Activated T-helper 1 cell treated with anti-CD3 and anti-CD28 coated beads, Interleukin-2, amount 50 U/mL, for 16 hours (primary cell): ENCODE data around the gene STAT3.
A peak's percentile ranks its signal among the peaks of the same experiment; 100 is the strongest.
"Not testable (repeated sequence)": the region's sequence is repeated elsewhere in the genome, so short reads cannot be mapped to it uniquely, and the experiment has no call there.

Experiments used
- DNase-seq, 2 donors: peaks; one replicate each; pipeline ENCODE4 v3.0.0-alpha.2; 2020; ENCODE audit warnings: low read depth in 1 of 2, low spot score in 1 of 2

Gene STAT3

GRCh38 chr17:42409523-42410318 is 21.5 kb upstream of the STAT3 start:
- DNase-seq, result no peak

DNA sequence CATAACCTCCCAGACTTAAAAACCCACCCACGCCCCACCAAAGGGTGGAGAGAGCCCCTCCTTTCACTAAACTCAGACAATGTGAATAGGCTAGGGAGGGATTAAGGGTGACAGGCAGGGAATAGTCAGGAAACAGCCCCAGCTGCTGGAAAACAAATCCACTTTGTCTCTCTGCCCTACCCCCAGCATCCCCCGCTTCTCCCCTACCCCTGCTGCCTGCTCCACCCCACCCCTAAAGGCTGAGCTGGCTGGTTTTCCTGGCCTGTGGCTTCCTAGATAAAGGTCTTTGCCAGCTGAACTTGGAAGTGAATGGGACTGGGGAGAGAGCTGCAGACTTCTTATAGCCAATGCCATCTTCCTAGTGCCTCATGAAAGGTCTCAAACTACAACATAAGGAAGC is 19.8 kb upstream of the STAT3 start:
- DNase-seq, result no peak

DNA sequence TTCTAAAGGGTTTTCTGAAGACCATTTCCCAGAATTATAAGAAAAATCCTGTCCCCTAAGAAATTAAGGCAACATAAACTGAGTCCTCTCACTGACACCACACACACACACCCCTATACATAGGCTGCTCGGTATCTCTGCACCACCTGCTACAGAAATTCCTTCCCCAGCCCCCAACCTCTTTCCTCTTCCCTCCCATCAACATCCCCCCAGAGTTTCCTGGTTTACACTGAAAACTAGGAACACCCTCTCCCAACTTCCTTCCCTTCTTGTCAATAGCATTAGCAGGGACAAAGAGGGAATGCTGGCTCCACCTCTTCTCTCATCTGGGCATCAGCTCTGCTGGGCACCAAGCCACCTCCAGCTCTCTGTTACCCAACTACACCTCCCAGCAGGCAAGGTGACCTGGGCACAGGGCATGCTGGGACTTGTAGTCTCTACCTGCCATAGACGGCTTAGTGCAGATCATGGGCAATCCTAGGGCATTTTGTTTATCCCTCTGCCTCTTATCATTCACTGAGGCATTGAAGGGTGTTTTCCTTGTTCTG is 19.1 kb upstream of the STAT3 start:
- peak in 1 of 2 donors; percentile 40 for DNase-seq

DNA sequence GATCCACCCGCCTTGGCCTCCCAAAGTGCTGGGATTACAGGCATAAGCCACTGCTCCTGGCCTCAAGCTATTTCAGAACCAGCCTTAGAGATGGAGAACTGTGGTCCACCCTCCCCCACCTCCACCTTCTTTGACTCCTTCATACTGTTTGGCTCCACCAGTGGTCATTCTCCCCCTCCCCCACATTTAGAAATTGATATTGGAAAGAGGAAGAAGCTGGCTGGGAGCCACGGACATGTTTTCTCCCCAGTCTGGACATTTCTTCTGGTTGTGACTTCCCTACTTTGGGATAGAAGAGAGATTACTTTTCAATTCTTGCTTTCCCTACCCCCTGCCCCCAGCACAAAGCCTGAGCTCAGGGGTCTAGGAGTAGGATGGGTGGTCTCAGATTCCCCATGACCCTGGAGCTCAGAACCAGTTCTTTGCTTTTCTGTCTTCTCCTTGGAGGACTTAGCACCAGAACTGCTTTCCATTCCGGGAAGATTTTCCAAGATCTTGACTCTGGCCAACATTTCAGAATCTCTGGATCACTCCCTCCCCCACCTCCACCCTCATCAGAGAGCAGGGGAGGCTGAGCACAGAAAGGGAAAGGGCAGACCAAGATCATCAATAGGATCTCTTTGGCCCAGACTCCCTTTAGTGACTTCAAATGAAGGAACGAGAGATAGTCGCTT is 18.5 kb upstream of the STAT3 start:
- no peak for DNase-seq

DNA sequence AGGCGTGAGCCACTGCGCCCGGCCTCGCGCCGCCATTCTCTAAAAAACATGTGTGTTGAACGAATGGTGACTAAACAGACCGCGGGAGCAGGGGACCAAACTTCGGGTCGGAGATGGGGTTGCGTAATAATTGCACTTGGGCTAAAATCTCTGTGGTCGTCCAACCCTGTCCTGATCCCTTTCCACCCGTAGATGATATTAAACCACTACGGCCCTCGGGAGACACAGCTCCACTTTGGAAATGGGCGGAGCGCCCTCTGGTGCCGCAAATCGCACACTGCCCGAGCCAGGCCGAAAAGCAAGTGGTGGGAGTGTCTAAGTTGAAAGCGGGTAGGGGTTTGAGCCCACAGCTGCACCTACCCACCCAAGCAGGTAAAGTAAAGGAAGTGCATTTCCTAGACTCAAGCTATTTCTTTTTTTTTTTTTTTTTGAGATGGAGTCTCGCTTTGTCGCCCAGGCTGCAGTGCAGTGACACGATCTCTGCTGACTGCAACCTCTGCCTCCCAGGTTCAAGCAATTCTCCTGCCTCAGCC is 17.8 kb upstream of the STAT3 start:
- peak; percentile 74 to 75 for DNase-seq

DNA sequence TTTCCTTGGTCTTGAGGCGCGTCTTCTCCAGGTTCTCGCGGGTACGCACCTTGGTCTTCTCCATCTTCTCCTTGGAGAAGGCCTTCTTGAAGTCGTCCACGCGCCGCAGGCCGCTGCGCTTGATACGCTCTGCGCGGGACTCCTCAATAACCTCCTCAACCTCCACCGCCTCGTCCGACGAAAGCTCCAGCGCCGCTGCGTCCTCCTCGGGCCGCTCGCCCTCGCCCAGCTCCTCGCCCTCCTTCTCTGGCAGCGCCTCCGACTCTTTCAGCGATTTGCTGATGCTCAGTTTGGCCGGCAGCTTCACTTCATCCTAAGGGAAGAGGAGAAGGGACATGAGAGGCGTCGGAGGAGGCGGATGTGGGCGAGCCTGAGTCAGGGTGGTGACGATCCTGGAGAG is 16.8 kb upstream of the STAT3 start:
- no peak for DNase-seq

GRCh38 chr17:42404326-42405055 is 16.2 kb upstream of the STAT3 start:
- no peak for DNase-seq

GRCh38 chr17:42403150-42403549 is 14.9 kb upstream of the STAT3 start:
- DNase-seq, result peak in 1 of 2 donors; percentile 27

DNA sequence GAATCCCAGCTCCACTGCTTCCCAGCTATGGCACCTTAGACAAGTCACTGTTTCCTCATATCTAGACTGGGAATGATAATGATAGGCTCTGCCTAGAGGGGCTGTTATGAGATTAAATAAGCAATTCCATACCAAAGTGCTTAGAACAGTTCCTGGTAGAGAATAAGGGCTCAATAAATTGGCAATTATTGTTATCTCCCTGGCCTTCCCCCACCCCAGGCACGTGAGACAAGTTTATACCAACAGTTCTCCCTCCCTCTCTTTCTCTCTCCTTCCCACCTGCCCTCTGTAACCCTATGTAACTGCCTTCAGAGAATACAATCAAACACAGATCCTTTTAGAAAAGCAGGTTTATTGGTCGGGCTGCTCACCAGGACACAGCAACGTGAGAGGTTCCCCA is 13.9 kb upstream of the STAT3 start:
- DNase-seq, result no peak

- not testable (repeated sequence) for DNase-seq
Observed at GRCh38 chr17:42400844-42401375, 12.7 kb upstream of the STAT3 start.

- DNase-seq, result no peak
Observed at GRCh38 chr17:42399948-42400843, 12.0 kb upstream of the STAT3 start.

- no peak for DNase-seq
Observed at GRCh38 chr17:42399121-42399520, 10.9 kb upstream of the STAT3 start.

DNA sequence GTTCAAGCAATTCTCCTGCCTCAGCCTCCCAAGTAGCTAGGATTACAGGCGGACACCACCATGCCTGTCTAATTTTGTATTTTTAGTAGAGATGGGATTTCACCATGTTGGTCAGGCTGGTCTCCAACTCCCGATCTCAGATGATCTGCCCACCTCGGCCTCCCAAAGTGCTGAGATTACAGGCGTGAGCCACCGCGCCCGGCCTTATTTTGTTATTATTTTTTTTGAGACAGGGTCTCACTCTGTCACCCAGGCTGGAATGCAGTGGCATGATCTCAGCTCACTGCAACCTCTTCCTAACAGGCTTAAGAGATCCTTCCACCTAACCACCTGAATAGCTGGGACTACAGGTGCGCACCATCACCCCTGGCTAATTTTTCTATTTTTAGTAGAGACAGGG is 7.4 kb upstream of the STAT3 start:
- DNase-seq, result not testable (repeated sequence)

DNA sequence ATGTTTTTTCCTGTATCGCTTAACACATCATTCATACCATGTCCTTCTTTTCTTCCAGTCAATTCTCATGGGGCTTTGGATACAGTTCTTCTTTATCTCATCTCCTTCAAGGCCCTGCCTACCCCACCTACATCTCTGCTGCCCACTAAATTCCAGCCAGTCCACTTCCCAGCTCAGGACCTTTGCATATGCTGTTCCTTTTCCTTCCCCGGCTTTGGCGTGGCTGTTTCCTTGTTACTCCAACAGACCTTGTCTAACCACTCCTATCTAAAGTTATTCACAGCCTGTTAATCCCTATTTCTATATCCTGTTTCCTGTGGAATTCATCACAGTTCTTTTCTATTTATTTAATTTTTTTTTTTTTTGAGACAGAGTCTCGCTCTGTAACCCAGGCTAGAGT is 6.6 kb upstream of the STAT3 start:
- DNase-seq, result no peak

- no peak for DNase-seq
Observed at GRCh38 chr17:42392692-42393415, 4.6 kb upstream of the STAT3 start.

DNA sequence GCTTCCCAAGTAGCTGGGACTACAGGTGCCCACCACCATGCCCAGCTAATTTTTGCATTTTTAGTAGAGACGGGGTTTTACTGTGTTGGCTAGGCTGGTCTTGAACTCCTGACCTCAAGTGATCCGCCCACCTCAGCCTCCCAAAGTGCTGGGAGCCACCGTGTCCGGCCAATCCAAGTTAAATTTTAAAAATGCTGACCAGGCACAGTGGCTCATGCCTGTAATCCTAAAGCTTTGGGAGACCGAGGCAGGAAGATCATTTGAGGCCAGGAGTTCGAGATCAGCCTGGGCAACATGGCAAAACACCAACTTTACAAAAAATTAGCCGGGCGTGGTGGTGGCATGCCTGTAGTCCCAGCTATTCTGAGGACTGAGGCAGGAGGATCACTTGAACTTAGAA is 3.2 kb upstream of the STAT3 start:
- not testable (repeated sequence) for DNase-seq

GRCh38 chr17:42389899-42390298 is 1.7 kb upstream of the STAT3 start:
- no peak for DNase-seq

- DNase-seq, result no peak
Observed at GRCh38 chr17:42389135-42389417, 834 bp upstream of the STAT3 start.

DNA sequence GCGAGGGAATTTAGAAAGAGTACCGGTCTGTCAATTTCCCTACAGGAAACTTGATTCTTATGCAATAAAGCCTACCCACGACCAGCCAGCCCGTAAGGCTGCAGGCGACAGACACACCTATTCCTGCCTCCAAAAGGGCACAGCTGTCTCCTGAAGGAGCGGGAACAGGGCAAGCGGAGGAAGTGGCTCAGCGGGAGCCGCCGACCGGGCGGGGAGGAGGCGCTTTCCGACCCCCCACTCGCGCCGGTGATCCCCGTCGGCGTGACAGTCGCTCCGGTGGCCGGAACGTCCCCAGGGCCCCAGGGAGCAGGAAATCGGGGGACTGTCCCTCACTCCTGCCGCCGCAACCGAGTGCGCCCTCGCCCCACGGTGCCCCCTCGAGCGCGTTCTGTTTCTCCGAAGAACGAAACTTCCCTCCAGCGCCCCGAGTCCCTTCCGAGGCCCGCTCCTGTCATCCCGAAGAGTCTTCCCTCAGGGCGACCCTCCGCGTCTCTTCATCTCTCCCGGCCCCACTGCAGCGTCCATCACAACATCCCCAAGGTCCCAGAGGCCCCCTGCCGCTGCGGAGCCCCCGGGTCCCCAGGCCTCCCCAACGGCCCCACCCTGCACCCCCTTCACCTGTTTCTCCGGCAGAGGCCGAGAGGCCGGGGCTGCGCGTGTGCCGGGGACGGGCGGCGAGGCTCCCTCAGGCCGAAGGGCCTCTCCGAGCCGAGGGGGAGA is 421 bp downstream of the STAT3 start:
- DNase-seq, result peak in 1 of 2 donors; percentile 26
